HG03457 (cell line): ENCODE measurements around the gene HIRA.

Experiments used
- ATAC-seq: cut with Tn5 transposase; IDR thresholded peaks from one replicate; pipeline ENCODE4 v1.9.1; 2021; ENCODE audit warnings: moderate number of reproducible peaks; ENCODE audit not compliant: unreplicated experiment

The HIRA gene

DNA sequence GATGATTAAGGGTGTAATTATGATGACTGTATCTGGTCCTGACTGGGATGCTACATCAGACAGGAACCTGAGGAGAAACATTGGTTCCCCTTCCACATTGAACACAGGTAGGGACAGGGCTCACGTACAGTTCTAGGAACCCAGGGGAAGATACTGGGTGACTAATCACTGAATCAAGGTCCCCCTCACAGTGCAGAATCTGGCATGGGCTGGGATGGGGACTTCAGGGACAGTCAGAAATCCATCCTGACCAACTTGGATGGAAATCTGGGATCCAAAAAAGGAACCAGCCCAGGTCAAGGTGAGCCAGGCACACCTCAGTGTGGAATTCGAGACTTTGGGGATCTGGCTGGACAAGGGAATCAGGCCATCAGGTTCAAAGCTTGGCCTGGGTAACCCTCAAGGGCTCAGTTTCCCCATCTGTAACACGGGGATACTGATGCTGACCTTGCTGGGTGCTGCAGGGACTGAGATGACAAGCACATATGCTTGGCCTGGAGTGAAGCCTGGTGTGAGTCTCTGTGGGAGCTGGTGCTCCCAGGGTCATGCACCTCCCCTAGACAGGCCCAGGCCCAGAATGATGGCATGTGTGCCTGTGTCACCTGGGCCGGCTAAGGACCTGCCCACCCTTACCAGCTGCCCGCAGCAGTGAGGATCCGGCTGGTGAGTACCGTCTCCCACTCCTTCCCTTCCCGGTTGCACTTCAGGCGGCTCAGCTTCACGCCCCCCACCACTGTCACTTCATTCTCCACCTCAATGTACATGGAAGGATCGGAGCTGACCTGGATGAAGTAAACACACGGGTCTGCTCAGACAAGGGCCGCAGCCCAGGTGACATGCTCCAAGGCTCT, 72.6 kb downstream of the HIRA start:
- ATAC-seq = no peak

DNA sequence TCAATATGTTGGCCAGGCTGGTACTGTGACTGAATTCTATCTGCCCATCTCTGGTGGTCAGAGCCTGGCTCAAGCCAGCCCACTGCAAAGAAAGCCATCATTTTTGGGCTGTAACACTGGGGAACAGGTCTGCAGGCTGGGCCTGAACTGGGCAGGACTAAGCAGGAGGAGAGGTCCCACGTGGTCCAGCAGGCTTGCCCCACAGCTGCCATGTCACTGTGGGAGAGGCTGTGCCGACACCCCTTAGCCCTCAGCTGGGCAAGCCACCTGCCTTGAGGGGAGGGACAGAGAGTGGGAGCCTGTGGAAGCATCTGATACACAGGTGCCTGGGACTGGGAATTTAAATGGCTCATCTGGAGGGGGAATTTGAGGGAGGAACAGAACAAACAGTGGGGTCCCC, 73.3 kb downstream of the HIRA start:
- no peak for ATAC-seq

DNA sequence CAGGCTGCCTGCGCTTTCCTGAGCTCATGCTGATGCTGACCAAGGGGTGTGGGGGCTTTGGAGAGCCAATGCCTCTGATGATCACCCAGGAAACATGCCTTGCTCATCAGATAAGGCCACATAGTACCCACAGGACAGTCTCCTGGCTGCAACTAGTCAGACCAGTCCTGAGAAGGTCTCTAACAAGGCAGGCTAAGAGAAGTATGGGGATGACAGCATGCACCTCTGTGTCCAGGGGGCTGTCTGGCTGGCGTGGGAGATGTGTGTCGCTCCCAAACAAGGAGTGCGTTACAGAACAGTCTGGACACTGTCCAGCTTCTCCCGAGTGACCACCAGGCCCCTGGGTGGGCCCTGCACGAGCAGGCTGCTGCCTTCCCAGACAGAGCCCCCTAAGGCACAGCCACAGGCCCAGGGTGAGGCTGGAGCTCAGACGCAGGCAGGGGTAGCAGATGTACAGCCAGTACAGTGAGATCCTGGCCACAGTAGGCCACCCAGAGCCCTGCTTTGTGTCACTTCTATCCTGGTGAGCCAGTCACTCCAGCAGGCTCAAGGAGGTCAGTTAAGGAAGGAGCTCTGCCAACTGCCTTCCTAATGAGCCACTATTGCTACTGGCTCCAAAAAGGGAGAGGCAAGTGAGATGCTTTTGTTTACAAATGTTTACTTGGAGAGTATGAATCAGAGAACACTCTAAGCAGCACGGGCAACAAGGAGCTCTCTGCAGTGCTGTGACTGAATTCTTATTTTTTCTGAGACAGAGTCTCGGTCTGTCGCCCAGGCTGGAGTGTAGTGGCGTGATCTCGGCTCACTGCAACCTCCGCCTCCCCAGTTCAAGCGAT, 74.0 kb downstream of the HIRA start:
- no peak for ATAC-seq

DNA sequence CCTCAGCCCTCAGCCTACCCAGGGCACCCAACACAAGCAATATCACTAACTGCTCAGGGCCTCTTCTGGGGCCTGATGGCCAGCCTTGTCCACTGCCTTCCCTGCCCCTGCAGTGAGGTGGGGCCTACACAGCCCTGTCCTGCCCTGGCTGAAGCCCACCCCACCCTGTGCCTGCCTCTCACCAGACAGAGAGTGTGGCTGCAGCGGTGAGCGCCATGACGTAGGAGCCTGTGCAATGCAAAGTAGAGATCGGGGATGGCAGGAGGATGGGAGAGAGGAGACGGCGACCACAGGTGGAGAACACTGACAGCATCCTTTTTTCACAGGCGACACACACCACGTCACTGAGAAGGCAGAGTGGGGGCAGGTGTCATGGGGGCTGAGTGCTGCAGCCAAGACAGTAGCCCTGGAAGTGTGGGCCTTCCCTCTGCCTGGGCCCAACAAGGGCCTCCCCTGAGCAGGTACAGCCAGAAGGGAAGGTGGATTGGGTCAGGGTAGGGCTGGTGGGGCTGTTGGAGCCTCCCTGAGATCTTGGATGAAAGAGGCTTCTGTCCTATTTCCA, 74.7 kb downstream of the HIRA start:
- no peak for ATAC-seq

DNA sequence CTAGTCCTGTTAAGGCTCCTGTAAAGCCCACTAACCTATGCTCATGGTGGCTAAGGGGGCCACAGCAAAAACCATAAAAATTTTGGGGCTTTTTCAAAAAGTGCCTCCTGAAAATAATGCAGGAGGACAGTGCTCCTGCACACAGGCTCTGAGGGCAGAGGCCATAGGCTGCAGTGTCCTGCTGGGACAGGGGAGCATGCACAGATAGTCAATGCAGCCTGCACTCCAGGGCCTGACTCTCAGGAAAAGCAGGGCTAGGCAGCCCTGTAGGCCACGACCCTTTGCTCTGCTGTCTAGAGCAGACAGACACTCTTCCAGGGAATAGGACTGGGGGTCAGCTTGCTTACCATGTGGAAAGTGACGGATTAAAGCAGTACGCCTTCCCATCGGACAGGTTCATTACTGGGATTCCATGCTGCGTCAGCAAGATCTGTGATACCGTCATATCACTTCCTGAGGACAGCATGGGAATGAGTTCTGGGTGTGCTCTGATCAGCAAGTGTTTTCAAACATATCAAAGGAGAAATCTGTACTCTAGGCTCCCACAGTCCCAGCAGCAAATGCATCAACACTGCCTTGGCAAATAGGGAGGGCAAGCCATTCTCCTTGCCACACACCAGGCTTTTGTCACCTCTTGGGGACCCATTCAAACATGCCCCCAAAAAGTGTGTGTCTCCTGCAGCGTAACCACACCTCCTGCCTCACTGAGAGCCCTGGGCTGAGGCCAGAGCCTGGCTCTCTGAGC, 75.9 kb downstream of the HIRA start:
- no peak for ATAC-seq

DNA sequence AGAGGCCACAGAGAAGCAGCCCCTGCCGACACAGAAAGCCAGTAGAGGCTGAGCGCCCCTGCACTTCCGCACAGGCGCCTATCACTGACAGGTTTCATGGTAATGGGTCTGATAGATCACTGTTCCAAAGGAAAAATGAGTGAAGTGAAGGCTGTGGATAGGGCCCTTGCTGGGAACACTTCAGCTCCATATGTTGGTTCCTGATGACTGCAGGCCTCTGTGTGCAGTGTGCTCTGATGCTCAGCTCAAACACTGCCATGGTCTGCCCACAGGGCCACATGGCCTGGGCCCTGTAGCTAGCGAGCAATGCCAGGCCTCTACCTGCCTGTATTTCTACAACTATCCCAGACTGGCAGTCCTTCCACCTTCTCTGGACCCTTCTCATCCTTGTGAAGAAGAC, 77.3 kb downstream of the HIRA start:
- ATAC-seq = no peak

DNA sequence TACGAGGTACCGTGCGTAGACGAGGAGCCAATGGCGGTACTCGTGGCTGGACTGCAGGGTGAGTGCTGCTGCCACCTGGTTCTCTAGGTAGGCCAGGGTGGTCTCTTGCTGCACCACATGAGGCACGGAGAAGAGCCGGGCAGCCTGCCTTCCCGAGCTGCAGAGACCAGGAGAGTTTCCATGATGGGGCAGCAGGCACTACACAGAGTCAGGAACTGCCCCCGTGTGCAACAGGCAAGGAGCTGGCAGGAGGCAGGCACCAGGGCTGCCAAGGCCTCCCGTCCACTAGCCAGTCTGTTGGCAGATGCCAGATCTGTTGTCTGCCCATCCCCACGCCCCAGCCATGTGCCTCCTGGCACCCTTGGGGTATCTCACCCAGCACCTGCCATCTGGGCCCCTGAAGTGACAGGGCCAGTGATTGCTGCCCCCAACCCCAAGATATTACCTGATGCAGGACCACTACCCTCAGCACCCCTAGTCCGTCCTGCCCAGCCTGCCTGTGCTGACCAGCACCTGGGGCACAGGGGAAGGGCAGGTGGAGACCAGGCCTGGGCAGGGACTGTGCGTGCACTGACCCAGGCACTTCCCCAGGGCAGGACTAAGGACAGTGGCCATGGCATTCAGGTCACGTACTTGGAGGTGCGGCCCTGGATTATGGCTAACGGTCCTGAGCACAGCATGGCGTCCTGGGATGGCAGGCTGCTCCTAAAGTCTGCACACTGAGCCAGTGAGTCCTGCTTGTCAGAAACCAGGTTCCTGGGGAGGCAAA, 78.0 kb downstream of the HIRA start:
- ATAC-seq = no peak

DNA sequence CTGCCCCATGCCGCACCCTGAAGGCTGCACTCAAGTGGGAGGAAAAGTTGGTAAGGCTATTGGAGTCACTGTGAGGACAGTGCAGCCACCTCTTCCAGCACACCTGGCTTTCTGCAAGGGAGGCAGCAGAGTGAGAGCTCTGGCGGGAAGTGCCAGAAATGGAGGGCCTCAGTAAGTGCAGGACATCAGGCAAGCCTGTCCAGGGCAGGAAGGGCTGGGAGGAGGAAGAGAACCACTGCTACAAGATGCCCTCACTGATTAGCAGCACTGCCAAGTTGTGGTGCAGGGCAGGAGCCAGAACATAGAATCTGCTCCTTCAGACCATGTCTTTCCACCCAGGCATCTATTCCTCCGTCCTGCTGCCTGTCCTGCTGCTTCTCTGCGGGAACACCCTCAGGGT, 78.8 kb downstream of the HIRA start:
- no peak for ATAC-seq

DNA sequence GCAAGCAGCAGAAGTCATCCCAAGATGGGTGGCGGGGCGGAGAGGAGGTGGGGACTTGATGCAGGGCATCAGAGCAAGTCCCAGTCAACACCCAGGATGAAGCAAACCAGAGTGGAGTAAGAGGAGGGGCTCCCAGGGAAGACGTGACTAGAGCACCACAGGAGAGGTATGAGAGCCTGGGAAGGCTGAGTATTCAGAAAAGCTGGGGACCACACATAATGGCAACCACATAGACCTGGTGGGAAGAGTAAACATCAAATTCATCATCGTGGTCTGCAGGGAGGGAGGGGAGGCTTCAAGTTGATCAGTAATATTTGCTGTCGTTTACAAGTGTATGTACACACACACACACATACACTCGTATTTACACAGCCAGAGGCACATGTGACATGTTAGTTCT, 79.3 kb downstream of the HIRA start:
- ATAC-seq = no peak

DNA sequence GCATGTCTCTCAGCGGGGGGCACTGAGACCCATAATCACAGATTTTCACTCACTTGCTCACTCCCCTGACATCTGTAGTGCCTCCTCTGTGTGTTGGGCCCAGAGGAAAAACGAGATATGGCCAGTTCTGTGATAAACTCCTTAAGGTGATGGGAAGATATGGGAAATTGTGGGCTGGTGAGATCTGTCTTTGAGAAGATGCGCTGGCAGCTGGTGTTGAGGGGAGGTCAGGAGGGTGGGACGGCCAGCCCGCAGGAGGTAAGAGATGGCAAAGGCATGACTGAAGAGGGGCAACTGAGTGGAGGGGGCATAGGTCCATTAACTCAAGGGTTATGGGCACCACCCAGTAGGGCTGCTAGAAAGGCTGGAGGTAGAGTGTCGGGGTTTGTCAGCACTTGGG, 79.9 kb downstream of the HIRA start:
- ATAC-seq = no peak

DNA sequence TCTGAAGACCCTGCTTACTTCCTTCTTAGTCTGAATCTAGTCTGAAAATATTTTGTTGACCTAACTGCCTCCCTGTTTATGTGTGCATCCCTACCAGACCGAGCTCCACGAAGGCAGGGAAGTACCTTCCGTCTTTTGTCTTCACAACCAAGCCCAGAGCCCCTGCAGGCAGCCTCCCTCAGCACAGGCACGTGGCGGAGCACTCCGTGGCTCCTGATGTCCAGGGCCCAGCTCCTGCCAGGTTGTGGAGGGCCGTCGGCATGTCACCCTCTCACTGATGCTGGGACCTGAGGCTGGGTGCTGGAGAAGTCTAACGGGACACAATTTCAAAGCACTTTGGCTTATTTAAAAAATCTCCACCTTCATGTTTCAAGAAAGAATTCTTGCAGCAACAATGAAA, 80.6 kb downstream of the HIRA start:
- ATAC-seq = no peak

DNA sequence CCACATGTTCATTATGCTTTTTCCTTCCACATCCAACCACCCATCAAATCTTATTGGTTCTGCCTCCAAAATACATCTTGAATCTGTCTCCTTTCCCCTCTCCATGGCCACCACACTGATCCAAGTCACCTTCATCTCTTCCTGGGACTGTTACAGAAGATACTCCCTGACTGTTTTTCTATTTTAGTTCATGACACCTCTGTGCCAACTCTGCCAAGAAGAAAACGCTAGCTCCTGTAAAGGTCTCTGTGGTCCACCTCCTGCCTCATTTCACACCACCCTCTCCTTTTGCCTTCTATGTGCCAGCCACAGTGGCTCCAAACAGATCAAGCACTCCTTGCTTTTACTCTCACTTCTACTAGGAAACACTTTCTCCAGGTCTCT, 81.1 kb downstream of the HIRA start:
- no peak for ATAC-seq

DNA sequence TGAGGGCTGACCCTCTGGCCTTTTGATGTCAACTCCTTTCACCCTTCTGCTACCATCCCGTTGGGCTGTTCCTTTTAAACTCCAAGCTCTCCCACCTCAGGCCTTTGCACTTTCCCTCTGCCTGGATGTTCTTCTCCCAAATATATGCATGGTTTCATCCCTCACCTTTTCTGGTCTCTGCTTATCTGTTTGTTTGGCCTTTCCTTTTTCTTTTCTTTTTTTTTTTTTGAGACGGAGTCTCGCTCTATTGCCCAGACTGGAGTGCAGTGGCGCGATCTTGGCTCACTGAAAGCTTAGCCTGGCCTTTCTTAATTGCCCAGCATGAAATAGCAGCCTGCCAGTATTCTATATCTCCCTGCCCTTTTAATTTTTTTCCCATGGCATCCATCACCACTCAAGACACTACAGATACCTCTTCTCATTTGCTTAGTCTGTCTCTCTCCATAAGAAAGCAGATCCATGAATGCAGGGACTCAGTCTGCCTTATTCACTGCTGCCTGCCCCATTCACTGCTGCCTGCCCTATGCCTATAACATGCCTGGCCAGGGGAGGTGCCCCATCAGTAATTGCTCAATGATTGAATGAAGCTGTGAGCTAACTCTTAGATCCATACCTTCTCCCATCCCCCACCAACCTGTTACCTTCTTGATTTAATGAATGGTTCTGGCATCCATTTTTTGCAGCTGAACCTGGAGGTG, 81.6 kb downstream of the HIRA start:
- ATAC-seq = no peak

DNA sequence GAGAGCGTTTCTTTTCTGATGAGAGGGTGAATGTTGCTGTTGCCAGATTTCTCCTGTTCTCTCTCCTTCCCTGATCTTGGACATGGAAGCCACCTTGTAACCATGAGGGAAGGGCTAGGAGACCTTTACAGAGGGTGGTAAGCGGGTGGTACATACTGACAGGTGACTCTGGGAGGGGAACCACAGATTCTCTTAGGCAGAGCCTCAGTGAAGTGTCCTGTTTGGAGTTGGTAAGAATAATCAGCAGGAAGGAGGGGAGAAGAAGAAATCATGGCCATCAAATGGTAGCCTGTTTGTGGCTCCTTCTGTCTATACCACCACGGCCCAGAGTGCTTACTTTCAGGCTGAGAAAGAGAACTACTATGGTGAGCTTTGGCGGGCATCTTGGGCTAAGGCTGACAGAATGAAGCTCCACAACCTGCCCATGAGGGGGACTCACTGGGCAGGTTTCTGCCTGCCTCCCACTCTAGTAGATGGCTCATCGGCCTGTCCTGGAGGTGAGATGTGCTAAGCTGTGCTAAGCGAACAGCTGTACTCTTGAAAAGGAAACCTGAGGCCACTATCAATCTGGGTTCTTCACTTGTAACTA, 84.8 kb downstream of the HIRA start:
- no peak for ATAC-seq

DNA sequence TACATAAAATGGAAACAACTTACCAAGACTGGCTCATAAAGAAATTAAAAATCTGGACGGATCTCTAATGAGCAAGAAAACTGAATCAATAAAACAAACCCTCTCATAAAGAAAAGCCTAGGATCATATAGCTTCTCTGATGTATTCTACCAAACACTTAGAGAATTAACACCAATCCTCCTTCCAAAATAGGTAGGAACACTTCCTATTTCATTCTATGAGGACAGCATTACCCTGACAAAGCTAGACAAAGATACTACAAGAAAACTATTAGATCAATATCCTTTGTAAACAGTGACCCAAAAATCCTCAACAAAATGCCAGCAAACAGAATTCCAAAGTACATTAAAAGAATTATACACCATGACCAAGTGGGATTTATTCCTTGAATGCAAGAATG, 87.1 kb downstream of the HIRA start:
- ATAC-seq = no peak

DNA sequence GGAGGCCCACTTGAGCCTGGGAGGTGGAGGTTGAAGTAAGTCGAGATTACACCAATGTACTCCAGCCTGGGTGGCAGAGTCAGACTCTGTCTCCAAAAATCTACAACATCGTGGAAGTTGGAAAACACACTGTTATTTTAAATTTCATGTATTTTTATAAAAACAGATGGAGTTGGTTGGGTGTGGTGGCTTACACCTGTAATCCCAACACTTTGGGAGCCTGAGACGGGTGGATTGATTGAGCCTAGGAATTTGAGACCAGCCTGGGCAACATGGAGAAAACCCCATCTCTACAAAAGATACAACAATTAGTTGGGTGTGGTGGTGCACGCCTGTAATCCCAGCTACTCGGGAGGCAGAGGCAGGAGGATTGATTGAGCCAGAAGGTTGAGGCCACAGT, 88.1 kb downstream of the HIRA start:
- no peak for ATAC-seq

DNA sequence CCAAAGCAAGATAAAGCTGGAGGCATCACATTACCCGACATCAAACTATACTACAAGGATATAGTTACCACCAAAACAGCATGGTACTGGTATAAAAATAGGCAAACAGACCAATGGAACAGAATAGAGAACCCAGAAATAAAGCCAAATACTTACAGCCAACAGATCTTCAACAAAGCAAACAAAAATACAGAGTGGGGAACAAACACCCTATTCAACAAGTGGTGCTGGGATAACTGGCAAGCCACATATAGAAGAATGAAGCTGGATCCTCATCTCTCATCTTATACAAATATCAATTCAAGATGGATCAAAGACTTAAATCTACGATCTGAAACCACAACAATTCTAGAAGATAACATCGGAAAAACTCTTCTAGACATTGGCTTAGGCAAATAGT, 90.0 kb downstream of the HIRA start:
- ATAC-seq = no peak

DNA sequence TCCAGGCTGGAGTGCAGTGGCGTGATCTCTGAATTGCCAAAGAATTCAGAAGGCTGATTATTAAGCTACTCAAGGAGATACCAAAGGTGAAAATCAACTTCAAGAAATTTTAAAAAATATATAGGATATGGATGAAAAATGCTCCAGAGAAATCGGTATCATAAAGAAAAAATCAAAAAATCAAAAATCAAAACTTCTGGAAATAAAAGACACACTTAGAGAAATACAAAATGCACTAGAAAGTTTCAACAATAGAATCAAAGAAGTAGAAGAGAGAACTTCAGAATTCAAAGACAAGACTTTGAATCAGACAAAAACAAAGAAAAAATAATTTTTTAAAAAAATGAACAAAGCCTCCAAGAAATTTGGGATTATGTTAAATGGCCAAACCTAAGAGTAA, 94.4 kb downstream of the HIRA start:
- no peak for ATAC-seq
